ENCODE results near the gene ZNF160. TPM values are rescaled to one million over a fixed set of nuclear protein-coding genes. Genes with fewer than 3 reads are reported as not detected.

Gene ZNF160
- total and polyA plus RNA-seq, 2 of the 4 experiments (the other 2 are of a cell fraction): 22.6 to 26.9 TPM

GRCh38 chr19:53085496-53085895 lies 17.7 kb downstream of the ZNF160 start:
- dilution Hi-C loops (cut with HindIII; ENCODE audit: low sequenced_read_pairs, unreplicated experiment): no loop called here
- ChIA-PET POLR2A (ENCODE audit: unreplicated experiment) (no interaction called here), CTCF (interaction anchor here (0.5 kb wide), 1 partner anchor 20 kb away, joined by 4 read pairs; no protein-coding TSS in a partner anchor)
- Histone ChIP-seq H2BK20ac (ENCODE audit: low read depth, low read length) (no peak overlapping the region), H2AFZ (replicated peaks; ENCODE audit: low read length, poor library complexity) (no peak overlapping the region), H3K23ac (ENCODE audit: low read depth, low read length) (no peak overlapping the region), H4K91ac (ENCODE audit: insufficient read depth, low read depth, low read length) (no peak overlapping the region), H4K8ac (ENCODE audit: low read depth in 2 of 2, low read length in 2 of 2) (no peak overlapping the region), H3K4ac (ENCODE audit: low read depth, low read length) (no peak overlapping the region), H2BK5ac (ENCODE audit: low read depth, low read length, poor library complexity, severe bottlenecking) (no peak overlapping the region), H3K18ac (ENCODE audit: low read depth, low read length) (no peak overlapping the region), H3K27me3 (ENCODE audit: control insufficient read depth, insufficient read depth, low read length) (no peaks in the 10 kb centered on the region), H2AK9ac (replicated peaks; ENCODE audit: low read depth, low read length, poor library complexity) (no peak overlapping the region), H3K4me1 (ENCODE audit: control insufficient read depth, insufficient read depth, low read length) (no peaks in the 10 kb centered on the region), H3K4me3 (ENCODE audit: insufficient read depth, low read depth, low read length) (no peak overlapping the region), H3K56ac (ENCODE audit: extremely low read depth, insufficient read depth, low read length) (no peak overlapping the region), H3K36me3 (ENCODE audit: control insufficient read depth, insufficient read depth, low read length) (peaks cover 61% of the 10 kb centered on the region), H3K79me1 (ENCODE audit: low read depth in 1 of 2, low read length in 2 of 2) (peaks cover 10 to 20% of the 10 kb centered on the region in 2 experiments; a peak in 3 of 4 replicates), H3K9ac (ENCODE audit: low read depth, low read length) (no peak overlapping the region), H3K27ac (ENCODE audit: insufficient read depth, low read length) (no peak overlapping the region), H3K9me1 (ENCODE audit: insufficient read depth, low read length) (no peaks in the 10 kb centered on the region), H2AK5ac (ENCODE audit: low read depth, low read length) (no peak overlapping the region), H3K9me3 (ENCODE audit: control insufficient read depth, insufficient read depth, low read length) (peaks cover 6% of the 10 kb centered on the region), H4K5ac (ENCODE audit: low read depth, low read length) (no peak overlapping the region), H3K4me2 (ENCODE audit: low read depth, low read length) (no peak overlapping the region), H4K20me1 (ENCODE audit: insufficient read depth, low read length) (no peaks in the 10 kb centered on the region; the same call in 1 of the 2 replicates), H2BK15ac (ENCODE audit: low read depth, low read length) (no peak overlapping the region), H2BK120ac (ENCODE audit: low read depth, low read length) (no peak overlapping the region), H3K14ac (replicated peaks; ENCODE audit: low read depth, low read length) (no peak overlapping the region)
- intact Hi-C loops (cut with micrococcal nuclease): no loop called here
- WGBS, 2 experiments (ENCODE audit: extremely low coverage in 2 of 2, insufficient read length in 1 of 2): 96% methylated on average over 4 of the region's 7 CpGs; no CpG with 5 or more reads in 1 of the 2 experiments
- TF ChIP-seq CEBPB (IDR thresholded peaks at IDR 0.05; ENCODE audit: low read depth, low read length) (no peak), CHD1 (IDR thresholded peaks at IDR 0.05; ENCODE audit: low read depth, low read length) (no peak), FOS (IDR thresholded peaks at IDR 0.05; ENCODE audit: low read depth, low read length) (no peak), POLR2A (IDR thresholded peaks at IDR 0.05; ENCODE audit: low read depth, low read length) (no peak), ELK1 (IDR thresholded peaks at IDR 0.05; ENCODE audit: borderline replicate concordance, low read depth, low read length) (no peak), SMC3 (IDR thresholded peaks at IDR 0.05; ENCODE audit: low read depth, low read length) (no peak), RFX5 (IDR thresholded peaks at IDR 0.05; ENCODE audit: low read depth, low read length) (no peak), NFE2L2 (IDR thresholded peaks at IDR 0.05; ENCODE audit: low read depth, low read length) (no peak), RAD21 (IDR thresholded peaks at IDR 0.05; ENCODE audit: low read length) (no peak), RCOR1 (IDR thresholded peaks at IDR 0.05; ENCODE audit: insufficient replicate concordance, low read length) (no peak), MAZ (IDR thresholded peaks at IDR 0.05; ENCODE audit: borderline replicate concordance, low read depth, low read length) (no peak), MAFK (IDR thresholded peaks at IDR 0.05; ENCODE audit: low read depth, low read length) (no peak), BHLHE40 (IDR thresholded peaks at IDR 0.05; ENCODE audit: low read depth, low read length) (no peak), MXI1 (IDR thresholded peaks at IDR 0.05; ENCODE audit: borderline replicate concordance, low read depth, low read length) (no peak), USF2 (IDR thresholded peaks at IDR 0.05; ENCODE audit: low read depth, low read length) (no peak)
- TF ChIP-seq, protein P1, sequence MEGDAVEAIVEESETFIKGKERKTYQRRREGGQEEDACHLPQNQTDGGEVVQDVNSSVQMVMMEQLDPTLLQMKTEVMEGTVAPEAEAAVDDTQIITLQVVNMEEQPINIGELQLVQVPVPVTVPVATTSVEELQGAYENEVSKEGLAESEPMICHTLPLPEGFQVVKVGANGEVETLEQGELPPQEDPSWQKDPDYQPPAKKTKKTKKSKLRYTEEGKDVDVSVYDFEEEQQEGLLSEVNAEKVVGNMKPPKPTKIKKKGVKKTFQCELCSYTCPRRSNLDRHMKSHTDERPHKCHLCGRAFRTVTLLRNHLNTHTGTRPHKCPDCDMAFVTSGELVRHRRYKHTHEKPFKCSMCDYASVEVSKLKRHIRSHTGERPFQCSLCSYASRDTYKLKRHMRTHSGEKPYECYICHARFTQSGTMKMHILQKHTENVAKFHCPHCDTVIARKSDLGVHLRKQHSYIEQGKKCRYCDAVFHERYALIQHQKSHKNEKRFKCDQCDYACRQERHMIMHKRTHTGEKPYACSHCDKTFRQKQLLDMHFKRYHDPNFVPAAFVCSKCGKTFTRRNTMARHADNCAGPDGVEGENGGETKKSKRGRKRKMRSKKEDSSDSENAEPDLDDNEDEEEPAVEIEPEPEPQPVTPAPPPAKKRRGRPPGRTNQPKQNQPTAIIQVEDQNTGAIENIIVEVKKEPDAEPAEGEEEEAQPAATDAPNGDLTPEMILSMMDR (conservative IDR thresholded peaks at IDR 0.05; ENCODE audit: low read depth, low read length): no peak
- DNase-seq (no peak), ATAC-seq (ENCODE audit: low read depth) (no peak)
- no TSS peak for BruUV-seq (replicated peaks)
- in situ Hi-C loops (cut with MboI; ENCODE audit: low sequenced_read_pairs): no loop called here
